ENCODE data around the gene CASTOR1. TPM values are rescaled to one million over a fixed set of nuclear protein-coding genes. Genes with fewer than 3 reads are reported as not detected.
"Not testable (repeated sequence)": the region's sequence is repeated elsewhere in the genome, so short reads cannot be mapped to it uniquely, and the experiment has no call there.

The CASTOR1 gene
- total RNA-seq (10 to 100 TPM; 18.0 to 20.4 TPM), polyA plus RNA-seq (10 to 100 TPM; 16.9 to 33.5 (median 20.8) TPM), total RNA-seq (0.17 to 2.8 (median 1.3) reads per million in 6 experiments)

GRCh38 chr22:30289141-30289979 lies at the start of gene CASTOR1:
Gene CASTOR1 (minus strand): TSS chr22:30289505. CDS start chr22:30289497, 8 bp downstream.
- ATAC-seq (peak; percentile 76 to 77), DNase-seq (peak; percentile 77 to 93 (median 86))
- POLR2A ChIA-PET: interaction anchor here (0.9 to 13.0 kb wide), 17 partner anchors 12 to 135 kb away, joined by 3 to 416 read pairs (median 11); partner anchors contain the start of genes CCDC157, MTFP1, OSM and RNF215
- Mint-ChIP-seq H3K4me1 (peaks cover 13 to 60% (median 49%) of the 10 kb centered on the region in 4 donors), H3K9me3 (no peaks in the 10 kb centered on the region), H3K27ac (peak within 1 kb of the TSS; percentile 89 to 97 (median 95)), H3K4me3 (peak within 1 kb of the TSS; percentile 87 to 95 (median 92)), H3K36me3 (peaks cover 0 to 35% (median 20%) of the 10 kb centered on the region in 3 donors), H3K27me3 (no peaks in the 10 kb centered on the region)

DNA sequence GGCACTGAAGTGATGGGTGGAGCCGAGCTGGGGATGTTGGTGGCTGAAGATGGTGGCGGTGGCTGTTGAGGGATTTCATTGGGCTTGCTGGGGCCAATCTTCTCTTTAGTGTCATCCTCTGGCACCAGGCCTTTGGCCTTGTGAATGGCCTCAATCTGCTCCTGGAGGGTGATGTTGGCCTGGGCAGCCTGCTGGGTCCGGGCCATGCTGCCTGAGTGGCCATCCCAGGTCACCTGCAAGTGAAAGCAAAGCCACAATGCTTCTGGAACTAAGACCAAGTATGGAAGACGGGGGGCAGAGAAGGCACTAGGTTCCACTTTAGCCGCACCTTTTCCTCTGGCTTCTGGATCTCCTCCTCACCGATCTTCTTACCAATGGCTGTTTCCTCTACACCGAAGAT lies 49.5 kb upstream of the CASTOR1 start:
- ATAC-seq (no peak), DNase-seq (peak in 1 of 10 donors; percentile 51)
- Mint-ChIP-seq H3K9me3 (no peaks in the 10 kb centered on the region), H3K4me3 (no peak overlapping the region), H3K4me1 (peaks cover 0 to 7% (median 3%) of the 10 kb centered on the region in 4 donors), H3K27me3 (no peaks in the 10 kb centered on the region), H3K36me3 (peaks cover 0 to 100% (median 31%) of the 10 kb centered on the region in 3 donors), H3K27ac (peak overlapping the region in 5 of 10 donors; percentile 20 to 72 (median 33))
- POLR2A ChIA-PET: interaction anchor here (2.8 kb wide), 1 partner anchor 50 kb away, joined by 9 read pairs; the partner anchor contains the start of gene CASTOR1

GRCh38 chr22:30338341-30338740 lies 49.0 kb upstream of the CASTOR1 start:
- H3K4me3 Mint-ChIP-seq, H3K9me3 Mint-ChIP-seq, ATAC-seq, DNase-seq, H3K27me3 Mint-ChIP-seq, H3K4me1 Mint-ChIP-seq, POLR2A ChIA-PET: not testable (repeated sequence)
- Mint-ChIP-seq H3K27ac (peak overlapping the region in 3 of 10 donors; percentile 27 to 72 (median 29)), H3K36me3 (peaks cover 0 to 100% (median 29%) of the 10 kb centered on the region in 3 donors)

DNA sequence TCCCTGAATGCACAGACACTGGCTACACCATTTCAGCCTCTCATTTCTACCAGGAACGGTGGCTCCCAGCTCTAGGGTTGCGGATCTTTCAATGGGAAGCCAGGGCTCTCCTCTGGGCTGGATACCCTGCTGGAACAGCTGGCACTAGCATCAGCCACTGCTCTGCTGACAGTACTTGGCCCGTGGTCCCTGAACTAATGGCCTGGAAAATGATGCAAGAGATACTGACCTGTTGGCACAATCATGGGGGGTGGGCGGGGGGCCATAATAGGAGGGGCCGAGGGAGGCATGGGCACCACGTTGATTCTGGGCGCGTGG lies 48.1 kb upstream of the CASTOR1 start:
- DNase-seq (peak in 1 of 10 donors; percentile 18), ATAC-seq (no peak)
- Mint-ChIP-seq H3K36me3 (peaks cover 0 to 100% (median 27%) of the 10 kb centered on the region in 3 donors), H3K27me3 (no peaks in the 10 kb centered on the region), H3K4me1 (peaks cover 0 to 6% (median 2%) of the 10 kb centered on the region in 4 donors), H3K9me3 (no peaks in the 10 kb centered on the region), H3K4me3 (no peak overlapping the region), H3K27ac (peak overlapping the region in 3 of 10 donors; percentile 32 to 61 (median 48))
- POLR2A ChIA-PET: interaction anchor here (1.9 to 2.8 kb wide), 2 partner anchors 19 to 48 kb away, joined by 5 to 12 read pairs; partner anchors contain the start of genes CASTOR1, CCDC157 and SF3A1

GRCh38 chr22:30336752-30337460 lies 47.6 kb upstream of the CASTOR1 start:
- peaks cover 0 to 99% (median 24%) of the 10 kb centered on the region in 3 donors for H3K36me3 Mint-ChIP-seq
- POLR2A ChIA-PET: interaction anchor here (0.7 to 2.8 kb wide), 4 partner anchors 13 to 48 kb away, joined by 3 to 12 read pairs (median 4); partner anchors contain the start of genes CASTOR1, CCDC157 and SF3A1
- H3K27ac Mint-ChIP-seq: peak overlapping the region in 5 of 10 donors; percentile 27 to 81 (median 44)

DNA sequence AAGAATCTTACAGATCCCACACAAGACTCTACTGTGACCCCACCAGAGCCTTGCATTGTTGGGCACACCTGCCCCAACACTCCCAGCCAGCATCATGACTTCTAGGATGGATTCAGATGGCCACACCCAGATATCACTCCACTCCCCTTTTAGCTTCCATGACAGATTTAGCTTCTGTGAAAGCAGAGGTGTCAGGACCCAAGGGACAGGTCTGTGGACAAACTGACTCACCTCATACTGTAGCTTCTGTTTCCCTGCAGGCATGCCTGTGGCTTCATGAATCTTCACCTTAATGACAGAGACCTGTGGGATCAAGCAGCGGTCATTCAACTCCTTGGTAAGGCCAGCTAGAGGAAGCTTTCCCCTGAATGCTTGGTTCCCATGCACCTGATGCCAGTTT lies 45.9 kb upstream of the CASTOR1 start:
- DNase-seq (peak in 1 of 10 donors; percentile 13), ATAC-seq (no peak)
- POLR2A ChIA-PET: interaction anchor here (0.5 to 2.8 kb wide), 7 partner anchors 12 to 86 kb away, joined by 3 to 12 read pairs (median 5); partner anchors contain the start of genes CASTOR1, CCDC157 and SF3A1
- H3K4me1 Mint-ChIP-seq: peaks cover 0 to 3% (median under 1%) of the 10 kb centered on the region in 4 donors
- H3K27me3 Mint-ChIP-seq: no peaks in the 10 kb centered on the region
- H3K36me3 Mint-ChIP-seq: peaks cover 0 to 94% (median 22%) of the 10 kb centered on the region in 3 donors
- no peaks in the 10 kb centered on the region for H3K9me3 Mint-ChIP-seq
- peak overlapping the region in 6 of 10 donors; percentile 29 to 60 (median 38) for H3K27ac Mint-ChIP-seq
- H3K4me3 Mint-ChIP-seq: no peak overlapping the region

More at GRCh38 chr22:30336752-30337460, 47.6 kb upstream of the CASTOR1 start:
- ATAC-seq: no peak
- Mint-ChIP-seq H3K4me1 (peaks cover 0 to 6% (median under 1%) of the 10 kb centered on the region in 4 donors), H3K4me3 (no peak overlapping the region), H3K9me3 (no peaks in the 10 kb centered on the region), H3K27me3 (no peaks in the 10 kb centered on the region)
- DNase-seq: no peak

DNA sequence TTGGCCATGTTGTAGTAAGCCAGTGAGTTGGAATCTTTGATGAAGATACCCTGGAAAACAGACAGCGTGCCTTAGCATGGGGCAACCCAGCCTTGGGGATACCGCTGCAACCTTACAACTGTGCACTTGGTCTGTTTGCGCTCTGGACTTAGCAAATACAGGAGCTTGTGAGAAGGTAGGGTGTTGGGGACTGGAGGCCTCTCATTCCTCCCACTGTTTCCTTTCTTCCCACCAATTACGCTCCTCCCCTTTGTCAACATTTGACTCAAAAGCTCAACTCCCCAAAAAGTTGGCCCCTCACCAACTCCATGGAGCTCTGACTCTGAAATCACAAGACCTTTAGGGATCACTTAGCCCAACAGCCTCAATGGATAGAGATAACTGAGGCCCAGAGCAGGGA lies 45.3 kb upstream of the CASTOR1 start:
- ATAC-seq: no peak
- Mint-ChIP-seq H3K27me3 (no peaks in the 10 kb centered on the region), H3K4me1 (peaks cover 0 to 3% (median under 1%) of the 10 kb centered on the region in 4 donors), H3K9me3 (no peaks in the 10 kb centered on the region), H3K4me3 (no peak overlapping the region), H3K27ac (peak overlapping the region in 6 of 10 donors; percentile 5 to 70 (median 43)), H3K36me3 (peaks cover 0 to 94% (median 22%) of the 10 kb centered on the region in 3 donors)
- POLR2A ChIA-PET: interaction anchor here (1.0 to 1.5 kb wide), 4 partner anchors 11 to 87 kb away, joined by 3 to 6 read pairs (median 4); partner anchors contain the start of gene CASTOR1
- DNase-seq: peak in 1 of 10 donors; percentile 8

- POLR2A ChIA-PET: interaction anchor here (1.6 to 13.2 kb wide), 2 partner anchors 25 to 41 kb away, joined by 5 to 348 read pairs; partner anchors contain the start of gene CASTOR1
- ATAC-seq: no peak
- no peaks in the 10 kb centered on the region for H3K27me3 Mint-ChIP-seq
Measured at GRCh38 chr22:30333707-30334087, 44.4 kb upstream of the CASTOR1 start.

DNA sequence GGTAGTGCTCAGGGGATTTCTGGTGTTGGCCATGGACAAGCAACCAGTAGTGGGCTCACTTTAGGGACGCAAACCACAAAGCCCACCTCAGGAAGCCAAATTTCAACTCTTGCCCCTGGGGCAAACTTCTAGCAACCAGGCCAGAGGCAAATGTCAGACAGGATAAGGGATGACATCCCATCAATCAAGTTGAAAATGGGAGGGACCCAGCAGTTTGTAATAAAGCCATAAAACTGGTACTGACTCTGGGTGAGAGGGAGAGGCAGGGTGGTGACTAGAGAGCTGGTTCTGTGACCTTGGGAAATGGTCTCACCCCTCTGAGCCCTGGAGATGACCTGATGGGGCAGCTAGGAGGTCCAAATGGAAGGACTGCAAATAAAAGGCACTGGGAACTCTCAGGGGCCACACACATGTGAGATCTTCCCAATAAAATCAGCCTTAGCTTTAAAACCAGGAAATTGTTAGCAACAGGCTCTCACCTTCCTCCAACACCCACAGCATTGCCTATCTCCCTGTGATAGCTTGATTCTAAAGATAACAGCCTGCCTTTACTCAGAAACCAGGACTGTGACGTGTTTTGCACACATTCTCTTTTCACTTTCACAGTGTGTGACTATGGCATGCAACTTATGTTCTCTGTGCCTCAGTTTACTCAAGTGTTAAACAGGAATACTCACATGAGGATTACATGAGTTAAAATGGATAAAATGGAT lies 43.8 kb upstream of the CASTOR1 start:
- Mint-ChIP-seq H3K36me3 (peaks cover 0 to 81% (median 17%) of the 10 kb centered on the region in 3 donors), H3K27me3 (no peaks in the 10 kb centered on the region), H3K9me3 (no peaks in the 10 kb centered on the region), H3K4me3 (no peak overlapping the region), H3K27ac (peak overlapping the region in 5 of 10 donors; percentile 25 to 75 (median 43)), H3K4me1 (peaks cover 0 to 4% (median 1%) of the 10 kb centered on the region in 4 donors)
- ATAC-seq (no peak), DNase-seq (peak in 1 of 10 donors; percentile 26)
- POLR2A ChIA-PET: interaction anchor here (0.6 to 13.2 kb wide), 5 partner anchors 20 to 50 kb away, joined by 3 to 348 read pairs (median 5); partner anchors contain the start of gene CASTOR1

More at GRCh38 chr22:30333707-30334087, 44.4 kb upstream of the CASTOR1 start:
- Mint-ChIP-seq H3K9me3 (no peaks in the 10 kb centered on the region), H3K36me3 (peaks cover 0 to 86% (median 17%) of the 10 kb centered on the region in 3 donors), H3K4me3 (no peak overlapping the region), H3K4me1 (peaks cover 0 to 3% (median under 1%) of the 10 kb centered on the region in 4 donors), H3K27ac (peak overlapping the region in 4 of 10 donors; percentile 19 to 89 (median 39))
- DNase-seq: no peak

GRCh38 chr22:30332551-30332950 lies 43.2 kb upstream of the CASTOR1 start:
- no peaks in the 10 kb centered on the region for H3K9me3 Mint-ChIP-seq
- H3K27me3 Mint-ChIP-seq: no peaks in the 10 kb centered on the region
- DNase-seq: peak in 1 of 10 donors; percentile 43
- H3K4me3 Mint-ChIP-seq: no peak overlapping the region
- H3K4me1 Mint-ChIP-seq: peaks cover 5 to 8% (median 6%) of the 10 kb centered on the region in 4 donors
- no peak for ATAC-seq
- peak overlapping the region in 6 of 10 donors; percentile 25 to 75 (median 49) for H3K27ac Mint-ChIP-seq
- POLR2A ChIA-PET: interaction anchor here (0.6 to 13.2 kb wide), 5 partner anchors 20 to 49 kb away, joined by 3 to 348 read pairs (median 5); partner anchors contain the start of gene CASTOR1
- H3K36me3 Mint-ChIP-seq: peaks cover 0 to 75% (median 12%) of the 10 kb centered on the region in 3 donors

GRCh38 chr22:30328466-30329049 lies 39.3 kb upstream of the CASTOR1 start:
- peak overlapping the region in 9 of 10 donors; percentile 14 to 98 (median 85) for H3K27ac Mint-ChIP-seq
- DNase-seq (no peak), ATAC-seq (no peak)
- peaks cover 25 to 38% (median 35%) of the 10 kb centered on the region in 4 donors for H3K4me1 Mint-ChIP-seq
- POLR2A ChIA-PET: interaction anchor here (1.0 to 18.7 kb wide), 7 partner anchors 14 to 63 kb away, joined by 3 to 424 read pairs (median 39); partner anchors contain the start of genes CASTOR1, CCDC157 and SF3A1
- no peaks in the 10 kb centered on the region for H3K9me3 Mint-ChIP-seq
- peak overlapping the region in 4 of 10 donors; percentile 6 to 89 (median 50) for H3K4me3 Mint-ChIP-seq
- peaks cover 0 to 40% (median 10%) of the 10 kb centered on the region in 3 donors for H3K36me3 Mint-ChIP-seq
- no peaks in the 10 kb centered on the region for H3K27me3 Mint-ChIP-seq
